Epithelial cell of alveolus of lung (primary cell): ENCODE measurements around the gene BTBD19. TPM values are rescaled to one million over a fixed set of nuclear protein-coding genes. Genes with fewer than 3 reads are reported as not detected.

Experiments used
- total RNA-seq: library from RNA; depleted of rRNA; stranded (reverse); fragments of >200 nt; gene quantifications from 2 replicates; pipeline ENCODE4 v1.2.1, GENCODE V29; 2015

The BTBD19 gene, protein sequence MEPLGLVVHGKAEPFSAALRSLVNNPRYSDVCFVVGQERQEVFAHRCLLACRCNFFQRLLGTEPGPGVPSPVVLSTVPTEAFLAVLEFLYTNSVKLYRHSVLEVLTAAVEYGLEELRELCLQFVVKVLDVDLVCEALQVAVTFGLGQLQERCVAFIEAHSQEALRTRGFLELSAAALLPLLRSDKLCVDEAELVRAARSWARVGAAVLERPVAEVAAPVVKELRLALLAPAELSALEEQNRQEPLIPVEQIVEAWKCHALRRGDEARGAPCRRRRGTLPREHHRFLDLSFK
- 4.9 and 11.3 TPM in 2 replicates for total RNA-seq

DNA sequence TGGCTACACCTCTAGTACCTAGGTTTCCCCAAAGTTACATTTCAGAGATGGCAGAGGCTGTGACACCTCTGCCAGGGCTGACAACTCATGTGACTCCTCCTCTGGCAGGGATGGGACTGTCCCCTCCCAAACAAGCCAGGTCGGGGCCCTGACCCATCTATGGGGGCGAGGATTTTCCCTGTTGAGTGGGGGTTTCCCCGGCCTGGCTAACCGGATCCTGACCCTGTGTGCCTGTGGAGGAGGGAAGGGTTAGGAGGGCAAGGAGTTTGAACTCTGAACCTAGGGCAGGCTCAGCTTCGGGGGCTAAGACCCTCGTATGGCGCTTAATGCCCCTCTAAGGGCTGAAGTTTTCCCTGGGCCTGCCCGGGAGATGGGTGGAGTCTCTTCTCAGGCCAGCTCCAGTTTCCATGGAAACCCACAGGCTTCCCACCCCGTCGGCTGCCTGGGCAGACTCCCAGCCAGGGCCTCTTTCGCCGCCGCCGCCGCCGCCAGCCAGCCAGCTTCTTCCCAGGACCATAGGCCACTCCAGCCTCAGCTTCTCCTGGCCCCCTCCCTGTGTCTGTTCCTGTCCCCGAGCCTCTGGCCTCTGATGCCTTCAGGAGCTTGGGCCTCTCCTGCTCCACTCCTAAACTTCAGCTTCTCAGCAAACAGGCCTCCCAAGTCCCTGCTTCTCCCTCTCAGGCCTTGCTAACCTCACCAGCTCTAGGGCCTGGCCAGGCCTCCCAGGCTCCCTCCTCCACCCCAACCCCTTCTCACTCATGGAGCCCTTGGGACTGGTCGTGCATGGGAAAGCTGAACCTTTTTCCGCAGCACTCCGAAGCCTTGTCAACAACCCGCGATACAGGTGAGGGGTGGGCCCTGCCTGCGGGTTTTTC is at the start of gene BTBD19:
TSS of gene BTBD19 (plus strand) at position 461 of the 875 bp plus-strand sequence. CDS start at position 759, 298 bp downstream.

DNA sequence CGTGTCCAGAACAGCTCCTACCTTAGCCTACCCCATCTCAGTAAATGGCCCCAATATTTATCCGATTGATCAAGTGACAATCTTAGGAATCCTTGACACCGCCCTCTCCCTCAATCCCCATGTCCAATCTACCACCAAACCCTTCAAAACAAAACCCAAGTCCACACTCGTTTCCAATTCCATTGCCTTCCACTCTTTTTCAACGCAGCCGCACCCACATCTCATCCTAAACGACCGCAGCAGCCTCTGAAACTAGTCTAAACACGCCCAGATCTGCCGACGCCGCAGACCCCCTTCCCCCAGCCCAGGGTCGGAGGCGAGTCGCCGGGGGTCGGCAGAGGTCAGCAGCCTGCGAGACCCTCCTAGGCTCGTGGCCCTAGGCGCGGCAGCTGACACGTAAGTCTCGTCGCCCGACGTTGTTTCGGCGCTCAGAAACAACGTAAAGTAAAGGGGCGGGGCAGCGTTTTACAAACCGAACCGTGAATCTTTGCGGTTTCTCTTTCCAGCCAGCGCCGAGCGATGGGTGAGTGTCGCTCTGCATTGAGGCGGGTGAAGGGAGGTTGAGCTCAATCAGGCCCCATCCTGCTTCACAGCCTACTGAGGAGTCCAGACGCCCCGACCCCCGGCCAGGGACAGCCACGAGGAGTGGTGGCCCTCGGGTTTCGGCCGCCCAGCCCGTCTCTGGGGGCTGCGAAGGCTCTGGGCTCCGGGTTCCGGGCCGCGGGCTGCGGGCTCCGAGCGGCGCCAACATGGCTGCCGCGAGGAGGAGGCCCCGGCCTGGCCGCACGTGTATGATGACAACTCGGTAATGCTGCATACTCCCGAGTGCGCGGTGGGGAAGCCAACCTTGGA is 33.0 kb upstream of the BTBD19 start, which contains the start of gene RPS8:
TSS of gene RPS8 (plus strand) at position 463 of the 852 bp plus-strand sequence. CDS start at position 520, 57 bp downstream.

DNA sequence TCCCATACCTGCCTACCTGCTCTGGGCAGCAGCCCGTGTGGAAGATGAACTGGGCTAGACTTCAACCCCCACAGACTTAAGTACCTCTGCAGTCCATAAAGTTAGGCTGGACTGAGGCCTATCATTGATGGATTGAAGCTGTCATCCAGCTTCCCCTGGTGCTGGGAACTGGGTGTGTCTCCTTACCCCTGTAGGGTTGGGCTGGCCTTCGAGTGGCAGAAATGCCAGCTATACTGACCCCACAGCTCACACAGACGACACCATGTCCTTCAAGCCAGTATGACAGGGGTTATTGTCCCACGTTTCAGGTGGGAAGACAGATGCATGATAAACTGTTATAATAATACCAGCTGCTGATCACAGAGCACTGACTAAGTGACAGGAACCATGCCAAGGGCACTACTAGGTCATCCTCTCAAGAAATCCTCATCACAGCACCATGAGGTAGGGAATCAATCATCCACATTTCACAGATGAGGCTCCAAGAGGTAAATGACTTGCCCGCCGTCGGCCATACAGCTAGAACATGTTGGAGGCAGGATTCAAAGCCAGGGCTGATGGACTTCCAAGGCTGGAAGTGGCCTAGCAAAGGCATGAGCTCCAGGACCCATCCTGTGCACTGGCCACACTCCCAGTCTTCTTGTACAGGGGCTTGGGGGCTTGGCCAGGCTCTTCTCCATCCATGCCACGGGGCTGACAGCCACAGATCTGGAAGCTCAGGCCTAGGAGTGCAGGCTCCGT is 20.0 kb upstream of the BTBD19 start, which contains the start of gene BEST4:
TSS of gene BEST4 (minus strand) at position 51 of the 741 bp plus-strand sequence. CDS start 465 bp downstream, outside the sequence.

DNA sequence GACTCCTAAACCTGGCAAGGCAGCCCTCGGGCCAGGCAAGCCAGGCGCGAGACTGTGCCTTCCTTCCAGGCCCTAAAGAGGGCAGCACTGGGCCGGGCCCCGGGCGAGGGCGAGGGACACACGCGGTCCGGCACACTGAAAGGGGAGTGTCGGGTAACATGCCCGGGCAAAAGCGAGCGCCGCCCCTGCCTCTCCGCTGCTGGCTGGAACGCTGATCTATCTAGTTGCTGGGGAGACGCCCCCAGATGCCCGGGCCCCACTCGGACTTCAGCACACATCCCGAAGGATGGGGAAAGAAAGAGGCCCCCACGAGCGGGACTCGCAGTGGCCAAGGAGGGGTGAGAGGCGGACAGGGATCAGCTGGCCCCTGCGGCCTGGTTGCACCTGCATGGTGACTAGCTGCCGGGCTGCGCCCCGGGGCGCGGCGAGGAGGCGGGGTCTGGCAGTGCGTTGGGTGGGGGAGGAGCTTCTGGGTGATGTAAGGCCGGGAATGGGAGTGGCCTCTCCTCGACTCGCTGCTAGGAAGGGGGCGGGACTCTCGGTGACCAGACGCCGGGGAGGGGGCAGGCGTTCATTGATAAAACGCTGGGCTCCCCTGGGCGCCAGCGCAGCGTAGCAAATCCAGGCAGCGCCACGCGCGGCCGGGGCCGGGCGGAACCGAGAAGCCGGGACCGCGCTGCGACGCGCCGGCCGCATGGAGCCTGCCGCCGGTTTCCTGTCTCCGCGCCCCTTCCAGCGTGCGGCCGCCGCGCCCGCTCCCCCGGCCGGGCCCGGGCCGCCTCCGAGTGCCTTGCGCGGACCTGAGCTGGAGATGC is 8.3 kb upstream of the BTBD19 start, which contains the start of gene PLK3:
TSS of gene PLK3 (plus strand) at position 608 of the 815 bp plus-strand sequence. CDS start at position 695, 87 bp downstream.

DNA sequence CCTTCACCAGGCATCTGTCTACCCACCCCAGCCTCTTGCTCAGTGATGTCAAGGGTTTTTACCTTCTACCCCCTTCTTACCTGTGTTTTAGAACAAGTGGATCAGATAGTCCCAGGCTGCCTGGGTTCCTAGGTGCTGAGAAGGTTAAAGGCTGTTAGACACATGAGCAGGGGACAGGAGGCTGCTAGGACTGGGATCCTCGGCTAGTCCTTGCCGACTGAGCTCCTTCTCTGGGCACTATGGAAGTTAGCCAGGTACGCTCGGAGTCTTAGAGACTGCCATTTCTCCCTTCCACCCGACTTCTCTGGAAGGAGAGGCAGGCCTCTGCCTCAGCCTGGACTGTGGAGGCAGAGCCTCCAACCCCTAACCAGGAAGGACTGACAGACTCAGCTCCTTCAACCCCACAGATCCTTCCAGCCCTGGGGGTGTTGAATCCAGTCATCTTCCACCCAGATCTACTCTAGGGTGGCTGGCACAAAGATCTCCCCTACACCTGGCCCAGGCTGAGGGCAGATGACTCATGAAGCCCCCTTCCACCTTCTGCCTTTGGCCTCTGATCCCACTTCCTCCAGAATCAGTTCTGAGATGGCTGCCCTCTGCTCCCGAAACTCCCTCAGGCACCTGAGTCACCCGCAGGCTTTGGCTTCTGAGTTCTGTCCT is 1.5 kb upstream of the BTBD19 start, which contains the start of gene DYNLT4:
TSS of gene DYNLT4 (minus strand) at position 648 of the 660 bp plus-strand sequence. CDS start 683 bp downstream, outside the sequence.

DNA sequence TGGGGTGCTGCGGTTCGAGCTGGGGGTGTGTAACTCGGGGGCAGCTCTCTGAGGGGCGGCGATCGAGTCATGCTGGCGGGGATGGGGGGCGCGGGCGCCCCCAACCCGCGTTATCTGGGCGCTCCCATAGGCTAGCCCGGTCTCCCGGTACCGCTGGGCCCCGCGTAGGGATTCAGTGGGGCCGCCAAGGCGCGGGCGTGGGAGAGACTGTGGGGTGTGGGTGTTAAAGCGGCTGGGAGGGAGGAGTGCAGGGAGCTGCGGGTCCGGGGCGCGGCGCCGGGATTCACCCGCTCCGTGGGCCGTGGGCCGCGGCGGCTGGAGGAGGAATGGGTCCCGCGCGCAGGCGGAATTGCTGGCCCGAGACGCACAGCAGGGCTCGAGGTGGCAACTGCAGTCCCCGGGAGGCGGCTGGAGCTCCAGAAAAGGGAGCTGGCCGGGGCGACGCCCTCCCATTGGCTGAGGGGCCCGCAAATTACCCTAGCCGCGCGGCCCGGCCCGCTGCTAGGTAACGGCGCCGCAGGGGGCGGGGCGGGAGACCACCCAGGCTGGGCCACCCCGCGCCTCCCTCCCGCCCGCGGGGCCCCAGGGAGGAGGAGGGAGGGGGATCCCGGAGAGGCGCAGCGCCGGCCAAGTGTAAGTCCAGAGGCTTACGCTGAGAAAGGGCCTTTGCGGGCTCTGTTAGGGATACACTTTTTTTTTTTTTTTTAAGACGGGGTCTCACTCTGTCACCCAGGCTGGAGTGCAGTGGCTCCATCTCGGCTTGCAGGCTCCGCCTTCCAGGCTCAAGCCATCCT is 34.7 kb downstream of the BTBD19 start, which contains the start of gene PTCH2:
TSS of gene PTCH2 (minus strand) at position 392 of the 794 bp plus-strand sequence. CDS start at position 71, 321 bp downstream.

Other genes with a start within 250 kb of the BTBD19 start
- gene TMEM53, start 134.0 kb upstream of the BTBD19 start, total RNA-seq = 7.9 and 17.6 TPM in 2 replicates
- 1.2 TPM in 1 of 2 replicates, not detected in the other for gene ARMH1, start 133.8 kb upstream of the BTBD19 start, total RNA-seq
- gene RNU5D-1, start 77.4 kb upstream of the BTBD19 start, total RNA-seq = not detected in 2 replicates
- gene KIF2C, start 68.7 kb upstream of the BTBD19 start, total RNA-seq = 19.3 and 40.6 TPM in 2 replicates
- 2,664 and 4,024 TPM in 2 replicates for gene RPS8, start 33.0 kb upstream of the BTBD19 start, total RNA-seq
- gene BEST4, start 20.4 kb upstream of the BTBD19 start, total RNA-seq = not detected in 2 replicates
- 13.1 and 32.3 TPM in 2 replicates for gene PLK3, start 8.1 kb upstream of the BTBD19 start, total RNA-seq
- not detected in 2 replicates for gene DYNLT4, start 1.2 kb upstream of the BTBD19 start, total RNA-seq
- 0.13 TPM in 1 of 2 replicates, not detected in the other for gene PTCH2, start 34.7 kb downstream of the BTBD19 start, total RNA-seq
- gene EIF2B3, start 178.1 kb downstream of the BTBD19 start, total RNA-seq = 15.6 and 28.7 TPM in 2 replicates
- 21.2 and 26.6 TPM in 2 replicates for gene HECTD3, start 202.8 kb downstream of the BTBD19 start, total RNA-seq
- gene UROD, start 203.7 kb downstream of the BTBD19 start, total RNA-seq = 92.5 and 128 TPM in 2 replicates